GM12878 (cell line): ENCODE data around the gene VMP1. TPM values are rescaled to one million over a fixed set of nuclear protein-coding genes. Genes with fewer than 3 reads are reported as not detected.

Experiments used
- ATAC-seq: fragments of 200-7000 bp; cut with Tn5 transposase; 3 replicates; pipeline ENCODE4 v1.9.1; 2020; ENCODE audit warnings: mild to moderate bottlenecking, moderate library complexity
- BruUV-seq: library from RNA; stranded (reverse); fragments of 400-500 nt; replicated peaks from 2 replicates; lab custom pipeline; 2021; lab: Mats Ljungman, UMichigan
- CTCF ChIA-PET: fragments of 300-600 bp; sonication (Branson Sonifier 250); formaldehyde crosslinking; extraction: SDS; loops from one replicate; lab custom pipeline; 2021; ENCODE audit warnings: inconsistent platforms; lab: Yijun Ruan, JAX
- POLR2A ChIA-PET: fragments of 350-600 bp; formaldehyde crosslinking; extraction: SDS; loops from one replicate; lab custom pipeline; 2021; ENCODE audit warnings: inconsistent platforms; lab: Charles Lee
- RAD21 ChIA-PET: fragments of 300-600 bp; sonication (Branson Sonifier 250); formaldehyde crosslinking; loops from one replicate; lab custom pipeline; 2023; ENCODE audit warnings: antibody characterized with exemption; ENCODE audit not compliant: unreplicated experiment; lab: Charles Lee
- SMC1A ChIA-PET: fragments of 300-600 bp; sonication (Branson Sonifier 250); formaldehyde crosslinking; loops from one replicate; lab custom pipeline; 2023; ENCODE audit not compliant: unreplicated experiment, uncharacterized antibody; lab: Charles Lee
- DNase-seq: peaks from one replicate; pipeline ENCODE4 v3.0.0-alpha.2; 2011; ENCODE audit warnings: low read depth, low spot score
- FAIRE-seq: peaks from 3 replicates; lab custom pipeline; 2011; peaks lifted over from hg19 to GRCh38; lab: Jason Lieb, UNC
- H2AFZ ChIP-seq: 2 replicates; pipeline ENCODE4 v1.6.0; 2011; ENCODE audit warnings: low read depth, low read length, control low read depth; ENCODE audit not compliant: control insufficient read depth
- H3K27ac ChIP-seq: 2 replicates; pipeline ENCODE4 v1.5.1; 2011; ENCODE audit warnings: control low read depth; ENCODE audit not compliant: control insufficient read depth, insufficient read depth
- H3K27me3 ChIP-seq, 2 experiments: replicated peaks in 1 of 2; 2 replicates each; pipeline versions ENCODE4 v1.6.0 to v1.6.1; 2011; ENCODE audit warnings: low read length in 1 of 2; ENCODE audit not compliant: control insufficient read depth in 2 of 2, insufficient read depth in 2 of 2
- H3K36me3 ChIP-seq, 2 experiments: 2 replicates each; pipeline ENCODE4 v1.5.1; 2011; ENCODE audit warnings: low read length in 1 of 2; ENCODE audit not compliant: control insufficient read depth in 2 of 2, insufficient read depth in 2 of 2
- H3K4me1 ChIP-seq: 2 replicates; pipeline ENCODE4 v1.6.1; 2011; ENCODE audit warnings: mild to moderate bottlenecking, low read length, moderate library complexity, mixed read lengths; ENCODE audit not compliant: control insufficient read depth, insufficient read depth
- H3K4me2 ChIP-seq: 2 replicates; pipeline ENCODE4 v1.6.0; 2011; ENCODE audit warnings: control low read depth; ENCODE audit not compliant: control insufficient read depth, insufficient read depth
- H3K4me3 ChIP-seq: fragments of 200-600 bp; sonication (generic); 2 replicates; pipeline ENCODE4 v1.5.1; 2016
- H3K79me2 ChIP-seq: 2 replicates; pipeline ENCODE4 v1.6.0; 2011; ENCODE audit warnings: low read length; ENCODE audit not compliant: control insufficient read depth, insufficient read depth
- H3K9ac ChIP-seq: 2 replicates; pipeline ENCODE4 v1.8.0; 2011; ENCODE audit warnings: low read length, control low read depth, mixed read lengths; ENCODE audit not compliant: control insufficient read depth, insufficient read depth
- H3K9me3 ChIP-seq: replicated peaks from 3 replicates; pipeline ENCODE4 v1.5.1; 2011; ENCODE audit warnings: mild to moderate bottlenecking, low read length; ENCODE audit not compliant: control insufficient read depth, insufficient read depth
- H4K20me1 ChIP-seq: 2 replicates; pipeline ENCODE4 v1.6.0; 2011; ENCODE audit not compliant: control insufficient read depth, insufficient read depth
- BCL11A ChIP-seq: IDR thresholded peaks from 2 replicates; pipeline ENCODE4 v1.6.1; 2011; ENCODE audit warnings: low read depth, low read length
- BHLHE40 ChIP-seq, 2 experiments: fragments of 450-650 bp in 1 of 2; IDR thresholded peaks; 2 replicates each; pipeline ENCODE4 v1.6.1; 2011 to 2017; ENCODE audit warnings: low read depth in 2 of 2, borderline replicate concordance in 1 of 2, improper control_type of control experiment in 1 of 2, low read length in 1 of 2, mild to moderate bottlenecking in 1 of 2
- CBX5 ChIP-seq: sonication (generic); IDR thresholded peaks from 2 replicates; pipeline ENCODE4 v1.6.1; 2016; ENCODE audit warnings: low read depth, moderate library complexity, mild to moderate bottlenecking, inconsistent platforms
- EED ChIP-seq: sonication (generic); IDR thresholded peaks from 2 replicates; pipeline ENCODE4 v1.6.1; 2016; ENCODE audit warnings: antibody characterized with exemption, low read depth
- FOS ChIP-seq: IDR thresholded peaks from 3 replicates; pipeline ENCODE4 v1.6.1; 2011; ENCODE audit warnings: borderline replicate concordance; ENCODE audit not compliant: insufficient read length; ENCODE audit errors: extremely low read depth
- FOXK2 ChIP-seq: fragments of 450-650 bp; IDR thresholded peaks from 2 replicates; pipeline ENCODE4 v1.6.1; 2017; ENCODE audit warnings: mild to moderate bottlenecking, moderate library complexity
- IKZF2 ChIP-seq, 2 experiments: fragments of 450-650 bp; IDR thresholded peaks; 2 replicates each; pipeline ENCODE4 v1.6.1; 2017; ENCODE audit warnings: mild to moderate bottlenecking in 2 of 2, moderate library complexity in 2 of 2
- NBN ChIP-seq: fragments of 450-650 bp; IDR thresholded peaks from 2 replicates; pipeline ENCODE4 v1.6.1; 2016
- PAX5 ChIP-seq: IDR thresholded peaks from 2 replicates; pipeline ENCODE4 v1.6.1; 2011; ENCODE audit warnings: low read depth, low read length, borderline replicate concordance
- RB1 ChIP-seq: fragments of 450-650 bp; formaldehyde crosslinking; IDR thresholded peaks from 2 replicates; pipeline ENCODE4 v1.6.1; 2017; ENCODE audit warnings: mild to moderate bottlenecking, borderline replicate concordance
- RBBP5 ChIP-seq: fragments of 200-600 bp; sonication (generic); conservative IDR thresholded peaks from 2 replicates; pipeline ENCODE4 v1.6.1; 2016
- SMAD1 ChIP-seq: fragments of 450-650 bp; IDR thresholded peaks from 2 replicates; pipeline ENCODE4 v1.6.1; 2018; ENCODE audit warnings: mild to moderate bottlenecking, low read depth; ENCODE audit not compliant: partially characterized antibody
- TBL1XR1 ChIP-seq: IDR thresholded peaks from 2 replicates; pipeline ENCODE4 v1.6.1; 2012; ENCODE audit warnings: low read depth, low read length, improper control_type of control experiment
- WGBS: methylation state at CpG from one replicate; pipeline ENCODE4 v1.1.6; 2016; ENCODE audit warnings: low lambda C conversion rate; ENCODE audit not compliant: insufficient replicate concordance, insufficient coverage; ENCODE audit errors: missing lambda C conversion rate; 5-methylcytosine and 5-hydroxymethylcytosine counted together
- in situ Hi-C: fragments of 300-500 bp; cut with MboI; formaldehyde crosslinking; loops from 9 replicates; pipeline ENCODE4 v1.14.3; 2018; ENCODE audit warnings: mixed read lengths
- intact Hi-C: fragments of 100-400 bp; cut with micrococcal nuclease; formaldehyde crosslinking; loops from one replicate; pipeline ENCODE4 v1.14.2; 2022; ENCODE audit not compliant: unreplicated experiment
- polyA plus RNA-seq, 11 experiments: library from polyadenylated mRNA; depleted of rRNA in 4 of 11; unstranded in 6 of 11; stranded (reverse) in 5 of 11; fragments of >200 nt; fragmentation: Nextera tagmentation in 4 of 11; fragmentation: Illumina TruSeq in 1 of 11; extraction: Ambion mirVana in 4 of 11; extraction: Trizol in 1 of 11; gene quantifications; 1 replicate in 1 of 11; 2 replicates in 10 of 11; pipeline versions ENCODE4 v1.2.1 to v1.2.3, GENCODE V29; 2011 to 2016; ENCODE audit warnings: inconsistent platforms in 2 of 11, missing spikeins in 2 of 11, low read depth in 1 of 11
- total RNA-seq, 4 experiments: library from RNA; depleted of rRNA in 3 of 4; stranded (reverse); fragments of >200 nt in 3 of 4; fragmentation: Illumina TruSeq in 1 of 4; extraction: Trizol in 1 of 4; gene quantifications; 2 replicates each; pipeline versions ENCODE4 v1.2.1 to v1.2.3, GENCODE V29; 2013 to 2021
- TF ChIP-seq, protein P1 (sequence below): IDR thresholded peaks from 2 replicates; pipeline ENCODE4 v1.6.1; 2012; ENCODE audit warnings: improper control_type of control experiment, low read depth, low read length; ENCODE audit not compliant: insufficient replicate concordance
- TF ChIP-seq, protein P2 (sequence below): IDR thresholded peaks from 2 replicates; pipeline ENCODE4 v1.6.1; 2012; ENCODE audit warnings: low read depth, low read length, improper control_type of control experiment

Gene VMP1
- total and polyA plus RNA-seq, 10 of the 15 experiments (the other 5 are each of a cell fraction or from before 2014, with no cell fraction given), result 88.4 to 199 (median 132) TPM

DNA sequence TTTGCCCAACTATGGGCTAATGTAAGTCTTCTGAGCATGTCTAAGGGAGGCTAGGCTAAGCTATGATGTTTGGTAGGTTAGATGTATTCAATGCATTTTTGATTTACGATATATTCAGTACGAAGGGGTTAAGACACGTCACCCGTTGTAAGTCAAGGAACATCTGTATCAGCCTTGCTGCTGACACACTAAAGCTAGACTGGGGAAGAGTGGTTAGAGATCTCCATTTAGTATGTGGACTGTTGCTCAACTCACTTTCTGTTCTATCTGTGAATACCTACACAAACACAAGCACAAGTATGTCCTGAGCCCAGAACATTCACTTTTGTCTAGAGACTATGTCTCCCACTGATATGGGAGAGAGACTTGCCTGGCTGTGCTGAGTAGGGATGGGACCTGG, 71.5 kb downstream of the VMP1 start:
- RAD21 ChIA-PET, result interaction anchor here (1.0 to 1.4 kb wide), 6 partner anchors 8 to 55 kb away, joined by 3 to 5 read pairs (median 4); no protein-coding TSS in a partner anchor

More for the DNA sequence above, 71.5 kb downstream of the VMP1 start:
- Histone ChIP-seq H3K9me3 (no peaks in the 10 kb centered on the region; the same call in 2 of the 3 replicates), H3K9ac (no peak overlapping the region), H3K4me1 (peaks cover 6% of the 10 kb centered on the region), H3K27me3 (no peaks in the 10 kb centered on the region), H3K4me2 (no peak overlapping the region), H3K79me2 (no peaks in the 10 kb centered on the region), H3K27ac (no peak overlapping the region), H3K36me3 (peaks cover 0 to 1% of the 10 kb centered on the region in 2 experiments; a peak in 3 of 4 replicates), H2AFZ (no peak overlapping the region), H3K4me3 (no peak overlapping the region), H4K20me1 (no peaks in the 10 kb centered on the region)
- no peak; the same call in 2 of the 3 replicates for ATAC-seq
- CTCF ChIA-PET, result interaction anchor here (1.1 to 5.2 kb wide), 3 partner anchors 25 to 80 kb away, joined by 3 to 30 read pairs (median 5); no protein-coding TSS in a partner anchor
- SMC1A ChIA-PET, result interaction anchor here (1.5 to 6.2 kb wide), 4 partner anchors 9 to 49 kb away, joined by 4 to 53 read pairs (median 14); no protein-coding TSS in a partner anchor
- WGBS, result 100% methylated on average over 4 of the region's 4 CpGs
- POLR2A ChIA-PET, result interaction anchor here (1.1 to 1.3 kb wide), 5 partner anchors 16 to 27 kb away, joined by 3 to 4 read pairs (median 4); no protein-coding TSS in a partner anchor
- intact Hi-C loops (no loop called here), in situ Hi-C loops (no loop called here)
- no peak for FAIRE-seq
- DNase-seq, result no peak
- TF ChIP-seq BCL11A (no peak), RB1 (no peak), IKZF2 (IDR thresholded peaks at IDR 0.05) (no peak), CBX5 (no peak), SMAD1 (no peak), RBBP5 (no peak), FOS (no peak), TBL1XR1 (no peak), BHLHE40 (IDR thresholded peaks at IDR 0.05; ENCODE audit: borderline replicate concordance in 1 of 2, low read depth in 2 of 2, low read length in 1 of 2) (no peak), PAX5 (no peak), EED (no peak), FOXK2 (no peak), NBN (no peak)
- TF ChIP-seq, protein P1, sequence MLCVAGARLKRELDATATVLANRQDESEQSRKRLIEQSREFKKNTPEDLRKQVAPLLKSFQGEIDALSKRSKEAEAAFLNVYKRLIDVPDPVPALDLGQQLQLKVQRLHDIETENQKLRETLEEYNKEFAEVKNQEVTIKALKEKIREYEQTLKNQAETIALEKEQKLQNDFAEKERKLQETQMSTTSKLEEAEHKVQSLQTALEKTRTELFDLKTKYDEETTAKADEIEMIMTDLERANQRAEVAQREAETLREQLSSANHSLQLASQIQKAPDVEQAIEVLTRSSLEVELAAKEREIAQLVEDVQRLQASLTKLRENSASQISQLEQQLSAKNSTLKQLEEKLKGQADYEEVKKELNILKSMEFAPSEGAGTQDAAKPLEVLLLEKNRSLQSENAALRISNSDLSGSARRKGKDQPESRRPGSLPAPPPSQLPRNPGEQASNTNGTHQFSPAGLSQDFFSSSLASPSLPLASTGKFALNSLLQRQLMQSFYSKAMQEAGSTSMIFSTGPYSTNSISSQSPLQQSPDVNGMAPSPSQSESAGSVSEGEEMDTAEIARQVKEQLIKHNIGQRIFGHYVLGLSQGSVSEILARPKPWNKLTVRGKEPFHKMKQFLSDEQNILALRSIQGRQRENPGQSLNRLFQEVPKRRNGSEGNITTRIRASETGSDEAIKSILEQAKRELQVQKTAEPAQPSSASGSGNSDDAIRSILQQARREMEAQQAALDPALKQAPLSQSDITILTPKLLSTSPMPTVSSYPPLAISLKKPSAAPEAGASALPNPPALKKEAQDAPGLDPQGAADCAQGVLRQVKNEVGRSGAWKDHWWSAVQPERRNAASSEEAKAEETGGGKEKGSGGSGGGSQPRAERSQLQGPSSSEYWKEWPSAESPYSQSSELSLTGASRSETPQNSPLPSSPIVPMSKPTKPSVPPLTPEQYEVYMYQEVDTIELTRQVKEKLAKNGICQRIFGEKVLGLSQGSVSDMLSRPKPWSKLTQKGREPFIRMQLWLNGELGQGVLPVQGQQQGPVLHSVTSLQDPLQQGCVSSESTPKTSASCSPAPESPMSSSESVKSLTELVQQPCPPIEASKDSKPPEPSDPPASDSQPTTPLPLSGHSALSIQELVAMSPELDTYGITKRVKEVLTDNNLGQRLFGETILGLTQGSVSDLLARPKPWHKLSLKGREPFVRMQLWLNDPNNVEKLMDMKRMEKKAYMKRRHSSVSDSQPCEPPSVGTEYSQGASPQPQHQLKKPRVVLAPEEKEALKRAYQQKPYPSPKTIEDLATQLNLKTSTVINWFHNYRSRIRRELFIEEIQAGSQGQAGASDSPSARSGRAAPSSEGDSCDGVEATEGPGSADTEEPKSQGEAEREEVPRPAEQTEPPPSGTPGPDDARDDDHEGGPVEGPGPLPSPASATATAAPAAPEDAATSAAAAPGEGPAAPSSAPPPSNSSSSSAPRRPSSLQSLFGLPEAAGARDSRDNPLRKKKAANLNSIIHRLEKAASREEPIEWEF, result no peak
- TF ChIP-seq, protein P2, sequence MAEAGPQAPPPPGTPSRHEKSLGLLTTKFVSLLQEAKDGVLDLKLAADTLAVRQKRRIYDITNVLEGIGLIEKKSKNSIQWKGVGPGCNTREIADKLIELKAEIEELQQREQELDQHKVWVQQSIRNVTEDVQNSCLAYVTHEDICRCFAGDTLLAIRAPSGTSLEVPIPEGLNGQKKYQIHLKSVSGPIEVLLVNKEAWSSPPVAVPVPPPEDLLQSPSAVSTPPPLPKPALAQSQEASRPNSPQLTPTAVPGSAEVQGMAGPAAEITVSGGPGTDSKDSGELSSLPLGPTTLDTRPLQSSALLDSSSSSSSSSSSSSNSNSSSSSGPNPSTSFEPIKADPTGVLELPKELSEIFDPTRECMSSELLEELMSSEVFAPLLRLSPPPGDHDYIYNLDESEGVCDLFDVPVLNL, result no peak
- BruUV-seq, result no TSS peak
